Body of pancreas (tissue), 4 donors: ENCODE measurements around the gene PTPN1. TPM values are rescaled to one million over a fixed set of nuclear protein-coding genes. Genes with fewer than 3 reads are reported as not detected.

Experiments
- ATAC-seq: fragments of 150-250 bp; one replicate; pipeline ENCODE4 v1.9.1; 2016
- DNase-seq, 4 donors: peaks; one replicate each; pipeline ENCODE4 v3.0.0-alpha.2; 2019
- H3K27ac ChIP-seq, 4 donors: fragments of 200-600 bp; sonication (generic); 1 replicate in 3 of 4; 2 replicates in 1 of 4; pipeline versions ENCODE4 v1.5.1 to v1.6.1; 2016 to 2019; ENCODE audit warnings: mild to moderate bottlenecking in 1 of 4, mixed read lengths in 1 of 4, moderate library complexity in 1 of 4
- H3K27me3 ChIP-seq, 2 donors: fragments of 200-600 bp; sonication (generic); one replicate each; pipeline ENCODE4 v1.6.0; 2016; ENCODE audit warnings: mild to moderate bottlenecking in 1 of 2
- H3K36me3 ChIP-seq, 2 donors: fragments of 200-600 bp; sonication (generic); replicated peaks in 1 of 2; 2 replicates each; pipeline ENCODE4 v1.5.1; 2016; ENCODE audit warnings: low read depth in 2 of 2; ENCODE audit not compliant: insufficient read depth in 1 of 2
- H3K4me1 ChIP-seq: fragments of 200-600 bp; sonication (generic); one replicate; pipeline ENCODE4 v1.6.0; 2016
- H3K4me3 ChIP-seq, 2 donors: fragments of 200-600 bp; sonication (generic); 1 replicate in 1 of 2; 2 replicates in 1 of 2; pipeline ENCODE4 v1.5.1; 2016 to 2019
- H3K9me3 ChIP-seq, 3 donors: fragments of 200-600 bp; sonication (generic); 1 replicate in 2 of 3; 2 replicates in 1 of 3; pipeline ENCODE4 v1.5.1; 2016
- POLR2A ChIP-seq, 3 donors: fragments of 450-650 bp; IDR thresholded peaks; one replicate each; pipeline ENCODE4 v1.6.1; 2016; ENCODE audit warnings: antibody characterized with exemption in 3 of 3, mild to moderate bottlenecking in 2 of 3
- WGBS, 2 donors: methylation state at CpG; one replicate each; pipeline ENCODE4 v1.1.5; 2017; 5-methylcytosine and 5-hydroxymethylcytosine counted together
- intact Hi-C: fragments of 100-400 bp; cut with DNase I; formaldehyde crosslinking; loops from one replicate; pipeline ENCODE4 v1.15.1; 2023
- total RNA-seq, 2 donors: library from RNA; depleted of rRNA; stranded (reverse); fragments of >200 nt; gene quantifications; one replicate each; pipeline ENCODE4 v1.1.0, GENCODE V29; 2016
- TF ChIP-seq, protein P1 (sequence below), 7 experiments: fragments of 450-650 bp in 4 of 7; fragments of 200-600 bp in 3 of 7; sonication (generic) in 3 of 7; IDR thresholded peaks; one replicate each; pipeline ENCODE4 v1.5.1; 2016 to 2019; ENCODE audit warnings: antibody characterized with exemption in 7 of 7

The PTPN1 gene
- total RNA-seq, 2 donors from 2014 or later: 9.1 to 10.2 TPM

DNA sequence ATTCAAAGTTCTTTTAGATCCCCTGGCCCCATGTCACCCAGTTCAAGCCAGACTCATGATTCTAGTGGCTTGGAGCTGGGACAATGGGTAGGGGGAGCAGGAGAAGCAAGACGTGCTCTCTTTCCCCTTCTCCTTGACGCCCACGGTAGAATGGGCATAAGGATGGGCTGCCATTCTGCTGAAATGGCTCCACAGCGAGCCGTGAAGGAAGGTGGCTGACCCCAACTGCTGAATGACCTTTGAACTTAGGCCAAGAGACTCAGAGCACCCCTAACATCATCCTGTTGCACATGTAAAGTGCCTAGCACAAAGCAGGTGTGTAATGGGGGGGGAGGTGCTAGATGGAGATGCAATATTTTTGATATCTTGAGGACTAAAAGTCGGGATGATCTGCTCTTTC is 15.8 kb upstream of the PTPN1 start:
- Histone ChIP-seq H3K4me3 (no peak overlapping the region), H3K36me3 (no peaks in the 10 kb centered on the region), H3K27ac (no peak overlapping the region), H3K9me3 (no peaks in the 10 kb centered on the region), H3K27me3 (no peaks in the 10 kb centered on the region), H3K4me1 (no peaks in the 10 kb centered on the region)
- intact Hi-C loops: no loop called here
- DNase-seq: no peak
- ATAC-seq: no peak
- TF ChIP-seq, protein P1, sequence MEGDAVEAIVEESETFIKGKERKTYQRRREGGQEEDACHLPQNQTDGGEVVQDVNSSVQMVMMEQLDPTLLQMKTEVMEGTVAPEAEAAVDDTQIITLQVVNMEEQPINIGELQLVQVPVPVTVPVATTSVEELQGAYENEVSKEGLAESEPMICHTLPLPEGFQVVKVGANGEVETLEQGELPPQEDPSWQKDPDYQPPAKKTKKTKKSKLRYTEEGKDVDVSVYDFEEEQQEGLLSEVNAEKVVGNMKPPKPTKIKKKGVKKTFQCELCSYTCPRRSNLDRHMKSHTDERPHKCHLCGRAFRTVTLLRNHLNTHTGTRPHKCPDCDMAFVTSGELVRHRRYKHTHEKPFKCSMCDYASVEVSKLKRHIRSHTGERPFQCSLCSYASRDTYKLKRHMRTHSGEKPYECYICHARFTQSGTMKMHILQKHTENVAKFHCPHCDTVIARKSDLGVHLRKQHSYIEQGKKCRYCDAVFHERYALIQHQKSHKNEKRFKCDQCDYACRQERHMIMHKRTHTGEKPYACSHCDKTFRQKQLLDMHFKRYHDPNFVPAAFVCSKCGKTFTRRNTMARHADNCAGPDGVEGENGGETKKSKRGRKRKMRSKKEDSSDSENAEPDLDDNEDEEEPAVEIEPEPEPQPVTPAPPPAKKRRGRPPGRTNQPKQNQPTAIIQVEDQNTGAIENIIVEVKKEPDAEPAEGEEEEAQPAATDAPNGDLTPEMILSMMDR (IDR thresholded peaks at IDR 0.05): no peak
- TF ChIP-seq POLR2A (IDR thresholded peaks at IDR 0.05): no peak
- WGBS, 2 donors: 59% methylated on average over 6 of the region's 6 CpGs

DNA sequence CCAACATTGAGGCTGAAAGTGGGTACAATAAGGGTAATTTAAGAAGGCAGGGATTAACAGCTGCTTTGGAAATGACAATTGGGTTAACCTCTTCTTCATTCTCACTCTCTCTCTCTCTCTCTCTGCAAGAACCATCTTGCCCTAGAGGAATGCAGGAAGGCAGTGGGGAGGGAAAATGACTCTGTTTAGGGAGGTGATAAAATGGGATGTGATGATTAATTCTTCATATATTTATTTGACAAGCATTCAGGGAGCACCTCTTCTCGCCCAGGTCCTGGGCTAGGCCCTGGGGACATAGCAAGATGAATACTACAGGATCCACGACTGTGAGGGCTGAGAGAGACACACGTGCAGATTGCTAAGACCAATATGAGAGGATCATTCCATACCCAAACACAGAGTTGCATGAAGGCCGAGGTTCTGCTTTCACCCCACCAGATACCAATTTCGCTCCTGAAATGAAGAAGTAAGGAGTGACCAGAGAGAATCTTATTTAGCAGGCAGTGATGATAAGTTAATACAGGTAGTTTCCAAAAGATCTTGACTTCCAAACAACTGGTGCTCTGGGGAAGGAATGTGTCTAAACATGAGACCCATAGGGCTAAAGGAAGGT is 13.3 kb upstream of the PTPN1 start:
- intact Hi-C loops: no loop called here
- no peak for TF ChIP-seq POLR2A (IDR thresholded peaks at IDR 0.05)
- TF ChIP-seq, protein P1 (IDR thresholded peaks at IDR 0.05): no peak
- ATAC-seq (no peak), DNase-seq (no peak)
- Histone ChIP-seq H3K27me3 (no peaks in the 10 kb centered on the region), H3K9me3 (no peaks in the 10 kb centered on the region), H3K4me3 (no peak overlapping the region), H3K27ac (no peak overlapping the region), H3K36me3 (no peaks in the 10 kb centered on the region), H3K4me1 (no peaks in the 10 kb centered on the region)
- 61 to 68% methylated on average over 5 of the region's 5 CpGs for WGBS, 2 donors

DNA sequence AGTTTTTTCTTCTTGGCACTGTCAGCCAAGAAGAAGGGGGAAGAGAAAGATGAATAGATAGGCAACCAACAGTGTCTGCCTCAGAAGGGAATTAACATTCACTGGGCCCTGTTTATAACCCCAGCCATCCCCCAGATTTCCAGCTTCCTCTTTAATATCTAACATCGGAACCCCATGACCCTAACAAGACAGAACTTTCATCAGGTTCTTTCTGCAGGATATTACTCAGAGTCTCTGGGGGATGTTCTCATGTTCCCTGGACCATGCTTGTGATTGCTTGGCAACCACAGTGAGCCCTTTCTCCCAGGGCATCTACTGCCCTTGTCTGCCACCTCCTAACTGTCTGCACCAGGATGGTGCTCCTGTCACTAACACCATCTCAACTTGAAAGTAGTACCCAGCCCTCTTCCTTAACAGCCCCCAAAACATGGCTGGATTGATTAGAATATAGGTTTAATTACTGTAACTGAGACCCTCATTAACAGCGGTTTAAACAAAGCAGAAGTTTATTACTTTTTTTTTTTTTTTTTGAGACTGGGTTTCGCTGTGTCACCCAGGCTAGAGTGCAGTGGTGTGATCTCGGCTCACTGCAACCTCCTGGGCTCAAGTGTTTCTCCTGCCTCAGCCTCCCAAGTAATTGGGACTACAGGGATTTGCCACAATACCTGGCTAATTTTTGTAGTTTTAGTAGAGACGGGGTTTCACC is 12.0 kb upstream of the PTPN1 start:
- 85 to 87% methylated on average over 5 of the region's 5 CpGs for WGBS, 2 donors
- Histone ChIP-seq H3K4me3 (no peak overlapping the region), H3K9me3 (no peaks in the 10 kb centered on the region), H3K4me1 (no peaks in the 10 kb centered on the region), H3K27me3 (no peaks in the 10 kb centered on the region), H3K27ac (peak overlapping the region in 1 of 4 donors; percentile 23), H3K36me3 (no peaks in the 10 kb centered on the region)
- intact Hi-C loops: no loop called here
- ATAC-seq: no peak
- DNase-seq: no peak
- TF ChIP-seq POLR2A (IDR thresholded peaks at IDR 0.05): no peak
- TF ChIP-seq, protein P1 (IDR thresholded peaks at IDR 0.05): no peak

DNA sequence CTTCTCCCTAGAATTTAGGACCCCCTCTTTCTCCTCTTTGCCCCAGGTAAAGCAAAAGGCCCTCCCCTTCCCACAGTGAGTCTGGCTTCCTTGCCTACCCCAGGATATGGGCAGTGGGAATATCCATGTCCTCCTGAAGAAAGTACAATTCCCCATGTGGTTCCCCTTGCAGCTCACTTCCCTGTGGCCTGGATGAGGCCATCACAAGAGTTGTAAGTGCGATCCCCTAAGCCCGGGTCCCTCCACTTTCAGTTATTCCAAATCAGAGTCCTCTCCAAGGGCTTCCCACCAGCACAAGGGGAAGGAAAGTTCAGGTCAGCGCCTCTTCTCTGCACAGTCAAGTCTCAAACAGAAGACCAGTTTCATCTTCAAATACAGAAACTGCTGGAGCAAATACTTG is 10.2 kb upstream of the PTPN1 start:
- no peak overlapping the region for H3K27ac ChIP-seq
- TF ChIP-seq POLR2A (IDR thresholded peaks at IDR 0.05): no peak
- ATAC-seq (no peak), DNase-seq (no peak)
- intact Hi-C loops: no loop called here
- H3K27me3 ChIP-seq: no peaks in the 10 kb centered on the region
- no peaks in the 10 kb centered on the region for H3K4me1 ChIP-seq
- no peaks in the 10 kb centered on the region for H3K36me3 ChIP-seq
- H3K4me3 ChIP-seq: no peak overlapping the region
- 81 to 86% methylated on average over 3 of the region's 3 CpGs for WGBS, 2 donors
- H3K9me3 ChIP-seq: no peaks in the 10 kb centered on the region

DNA sequence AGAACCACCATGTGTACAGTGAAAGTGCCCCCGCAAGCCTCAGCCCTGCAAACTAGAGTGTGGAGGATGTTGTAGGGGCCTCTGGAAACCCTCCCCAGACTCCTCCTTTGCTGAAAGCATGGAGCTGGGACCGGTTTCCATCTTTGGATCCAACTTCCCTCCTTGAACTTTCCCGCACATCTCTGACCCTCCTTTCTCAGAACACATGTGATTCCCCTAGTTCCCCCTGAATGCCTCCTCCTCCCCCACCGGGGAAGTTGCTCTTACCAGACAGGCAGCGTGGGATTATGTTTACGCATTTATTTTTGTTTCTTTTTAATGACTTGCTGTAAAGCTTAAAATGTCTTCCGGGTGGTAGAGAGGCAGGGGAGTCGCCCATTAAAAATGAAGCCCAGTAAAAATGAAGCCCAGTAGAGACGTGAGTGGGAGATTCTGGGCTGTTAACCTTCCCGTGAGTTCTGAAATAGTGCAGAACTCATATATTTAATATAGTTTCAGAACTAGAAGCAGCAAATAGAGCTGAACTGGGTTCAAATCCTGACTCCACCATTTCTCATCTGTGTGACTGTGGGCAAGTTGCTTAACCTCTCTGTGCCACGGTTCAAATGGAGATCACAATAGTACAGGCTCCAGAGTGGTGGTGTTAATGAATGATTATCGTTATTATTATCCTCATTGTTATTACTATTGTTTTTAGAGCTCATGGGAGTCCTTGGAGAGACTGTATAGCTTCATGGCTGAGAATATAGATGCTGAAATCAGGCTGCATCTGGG is 8.0 kb upstream of the PTPN1 start:
- H3K27me3 ChIP-seq: no peaks in the 10 kb centered on the region
- TF ChIP-seq POLR2A (IDR thresholded peaks at IDR 0.05): no peak
- TF ChIP-seq, protein P1 (IDR thresholded peaks at IDR 0.05): no peak
- intact Hi-C loops: no loop called here
- H3K4me3 ChIP-seq: no peak overlapping the region
- no peak for ATAC-seq
- WGBS, 2 donors: 72 to 73% methylated on average over 12 of the region's 12 CpGs
- no peak for DNase-seq
- H3K27ac ChIP-seq: peak overlapping the region in 1 of 4 donors; percentile 35
- no peaks in the 10 kb centered on the region for H3K4me1 ChIP-seq
- H3K36me3 ChIP-seq: no peaks in the 10 kb centered on the region
- H3K9me3 ChIP-seq: no peaks in the 10 kb centered on the region
